Stimulated activated CD4-positive, alpha-beta T cell treated with anti-CD3 and anti-CD28 coated beads, Interleukin-12 subunit alpha, Interleukin-12 subunit beta, amount 100 ng/mL, for 48 hours (primary cell): ENCODE measurements around the gene POLDIP2.

Experiments used
- DNase-seq, 3 donors: peaks; one replicate each; pipeline ENCODE4 v3.0.0-alpha.2; 2020; ENCODE audit warnings: low read depth in 2 of 3, low spot score in 1 of 3

The POLDIP2 gene

DNA sequence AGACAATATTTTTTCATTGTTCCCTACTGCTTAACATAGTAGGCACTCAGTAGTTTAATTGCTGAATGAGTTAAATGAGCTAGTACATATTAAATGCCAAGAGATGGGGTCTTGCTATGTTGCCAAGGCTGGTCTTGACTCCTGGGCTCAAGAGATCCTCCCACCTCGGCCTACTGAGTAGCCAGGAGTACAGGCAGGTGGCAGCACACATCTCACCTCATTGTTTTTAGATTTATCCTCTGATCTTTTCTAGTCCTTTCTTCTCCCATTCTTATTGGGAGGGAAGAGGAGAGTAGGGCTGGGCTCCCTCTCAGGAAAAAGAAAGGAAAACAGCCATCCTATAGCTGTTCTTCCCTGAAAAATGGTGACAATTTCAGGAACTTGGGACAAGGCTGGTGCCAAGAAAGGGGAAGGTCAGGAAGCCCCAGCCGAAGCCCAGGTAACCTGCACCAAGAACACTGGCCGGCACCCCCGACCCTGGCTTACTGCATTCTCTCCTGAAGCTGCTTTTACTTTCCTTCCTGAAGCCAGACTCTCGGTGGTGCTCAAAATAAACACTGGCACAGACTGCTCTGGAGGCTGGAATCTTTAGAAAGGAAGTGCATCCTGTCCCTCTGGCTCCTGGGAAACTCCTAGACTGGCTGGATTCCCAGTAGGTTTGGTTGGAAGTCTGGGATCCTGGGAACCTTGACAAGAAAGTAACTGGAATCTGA, 19.1 kb downstream of the POLDIP2 start:
- DNase-seq: no peak

- peak in 1 of 3 donors; percentile 27 for DNase-seq
These were observed 21.1 kb downstream of the POLDIP2 start for GRCh38 chr17:28335959-28336871.

- DNase-seq: peak; percentile 92 to 97 (median 96)
These were observed 21.9 kb downstream of the POLDIP2 start, which contains the start of the genes IFT20 and TNFAIP1 for GRCh38 chr17:28335201-28335958. TSS of gene IFT20 (minus strand) at chr17:28335472. CDS start at chr17:28331985, 3,487 bp downstream. TSS of gene TNFAIP1 (plus strand) at chr17:28335761. CDS start at chr17:28339522, 3,761 bp downstream.

GRCh38 chr17:28334666-28335200, 22.6 kb downstream of the POLDIP2 start:
- no peak for DNase-seq

- DNase-seq: no peak
These were observed 23.2 kb downstream of the POLDIP2 start for GRCh38 chr17:28334171-28334570.

GRCh38 chr17:28333083-28333746, 24.1 kb downstream of the POLDIP2 start:
- DNase-seq: no peak

DNA sequence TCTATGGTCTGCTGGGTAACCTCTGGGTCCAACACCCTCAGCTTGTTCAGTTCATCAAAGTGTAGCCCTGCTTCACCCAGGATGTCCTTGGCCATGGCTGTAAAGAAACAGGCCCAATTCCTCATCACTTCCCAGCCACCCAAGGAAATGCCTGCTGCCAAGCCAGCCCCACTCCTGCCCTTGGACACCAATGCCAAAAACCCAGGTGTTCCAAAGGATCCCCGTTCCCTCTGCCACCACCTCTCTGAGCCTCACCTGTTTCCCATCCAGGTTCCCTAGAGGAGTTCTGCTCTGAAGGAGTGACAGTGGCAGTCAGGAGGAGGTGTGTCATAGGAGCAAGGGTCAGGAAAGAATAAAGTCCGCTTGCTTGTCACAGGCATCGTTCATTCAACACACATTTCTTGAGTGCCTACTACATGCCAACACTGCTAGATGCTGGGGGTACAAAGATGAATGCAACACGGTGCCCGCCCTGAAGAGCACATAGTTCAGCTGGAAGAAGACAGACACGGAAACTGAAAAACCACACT, 25.4 kb downstream of the POLDIP2 start:
- no peak for DNase-seq

- no peak for DNase-seq
These were observed 26.7 kb downstream of the POLDIP2 start for GRCh38 chr17:28330671-28331070.

DNA sequence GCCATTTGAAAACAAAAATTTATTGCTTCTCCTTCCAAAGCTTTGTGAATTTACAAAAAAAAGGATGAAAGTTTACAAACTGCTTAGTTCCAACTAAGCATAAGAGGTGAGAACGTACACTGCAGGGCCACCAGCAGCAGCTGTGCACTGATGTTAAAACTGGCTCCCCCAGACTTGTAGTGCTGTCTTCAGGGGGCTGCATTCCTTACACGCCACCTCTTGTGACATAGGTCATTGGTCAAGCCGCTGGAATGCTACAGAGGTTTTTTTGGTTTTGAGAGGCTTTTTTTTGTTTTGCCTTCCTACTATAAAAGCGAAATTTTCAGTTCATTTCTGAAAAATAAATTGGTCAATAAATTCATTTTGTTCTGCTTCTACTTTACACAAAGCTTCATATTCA, 29.0 kb downstream of the POLDIP2 start:
- no peak for DNase-seq

- DNase-seq: no peak
These were observed 29.6 kb downstream of the POLDIP2 start for GRCh38 chr17:28327709-28328108.

DNA sequence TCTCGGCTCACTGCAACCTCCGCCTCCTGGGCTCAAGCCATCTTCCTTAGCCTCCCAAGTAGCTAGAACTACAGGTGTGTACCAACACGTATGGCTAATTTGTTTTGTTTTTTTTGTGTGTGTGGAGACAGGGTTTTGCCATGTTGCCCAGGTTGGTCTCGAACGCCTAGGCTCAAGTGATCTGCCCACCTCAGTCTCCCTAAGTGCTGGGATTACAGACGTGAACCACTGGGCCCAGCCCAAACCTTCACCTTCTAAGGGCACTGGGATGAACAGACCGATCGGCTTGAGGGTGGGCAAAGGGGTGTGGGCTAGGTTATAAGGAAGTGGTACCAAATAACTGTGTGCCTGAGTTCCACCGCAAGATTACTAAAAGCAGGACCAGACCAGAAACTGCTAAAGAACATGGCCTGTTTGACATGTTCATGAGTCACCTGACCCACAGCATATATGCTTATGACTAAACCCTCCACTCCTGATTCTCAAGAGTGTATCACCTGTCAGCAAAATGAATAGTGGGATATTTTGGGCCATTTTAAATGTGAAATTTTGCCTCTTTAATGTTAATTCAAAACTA, 30.2 kb downstream of the POLDIP2 start:
- peak in 1 of 3 donors; percentile 27 for DNase-seq

DNA sequence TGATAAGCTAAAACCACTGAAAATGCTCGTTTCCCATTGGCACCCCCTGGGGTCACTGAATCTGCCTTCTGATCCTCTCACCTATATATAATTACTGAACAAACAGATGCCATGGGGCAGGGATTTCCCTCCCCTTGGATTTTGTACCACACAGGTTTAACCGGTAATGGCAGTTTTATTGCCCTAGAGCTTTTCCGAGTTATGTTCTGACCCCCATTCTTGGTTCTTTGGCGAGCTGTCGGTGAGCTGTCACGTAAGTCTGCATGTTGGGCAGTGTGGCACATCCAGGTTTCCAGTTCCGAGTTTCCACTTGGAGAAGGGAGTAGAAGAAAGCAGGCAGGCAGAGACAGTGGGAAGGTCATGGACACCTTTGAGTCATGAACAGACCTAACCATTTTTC, 31.2 kb downstream of the POLDIP2 start:
- no peak for DNase-seq

GRCh38 chr17:28325211-28325610, 32.1 kb downstream of the POLDIP2 start:
- no peak for DNase-seq

GRCh38 chr17:28324781-28325180, 32.5 kb downstream of the POLDIP2 start:
- no peak for DNase-seq

DNA sequence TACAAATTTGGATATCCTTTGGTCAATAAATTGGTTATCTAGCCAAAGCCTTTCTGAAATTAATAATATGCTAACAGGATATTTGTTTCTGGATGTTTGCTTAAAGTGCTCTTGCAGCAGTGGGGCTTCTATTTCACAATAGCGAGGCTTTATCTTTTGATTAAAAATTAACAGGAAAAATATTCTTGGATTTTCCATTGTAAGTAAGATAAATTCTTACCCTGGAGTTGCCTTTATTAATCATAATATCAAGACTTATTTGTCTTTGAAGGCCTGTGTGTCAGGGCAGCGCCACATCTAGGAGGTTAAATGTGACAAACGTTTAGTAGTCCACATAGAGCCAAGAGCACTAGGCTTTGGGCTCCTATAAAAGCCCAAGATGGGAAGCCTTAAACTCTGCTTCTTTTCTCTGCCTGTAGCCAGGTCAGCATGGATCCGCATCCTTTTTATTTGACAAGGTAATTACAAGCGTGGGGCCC, 33.0 kb downstream of the POLDIP2 start:
- no peak for DNase-seq

DNA sequence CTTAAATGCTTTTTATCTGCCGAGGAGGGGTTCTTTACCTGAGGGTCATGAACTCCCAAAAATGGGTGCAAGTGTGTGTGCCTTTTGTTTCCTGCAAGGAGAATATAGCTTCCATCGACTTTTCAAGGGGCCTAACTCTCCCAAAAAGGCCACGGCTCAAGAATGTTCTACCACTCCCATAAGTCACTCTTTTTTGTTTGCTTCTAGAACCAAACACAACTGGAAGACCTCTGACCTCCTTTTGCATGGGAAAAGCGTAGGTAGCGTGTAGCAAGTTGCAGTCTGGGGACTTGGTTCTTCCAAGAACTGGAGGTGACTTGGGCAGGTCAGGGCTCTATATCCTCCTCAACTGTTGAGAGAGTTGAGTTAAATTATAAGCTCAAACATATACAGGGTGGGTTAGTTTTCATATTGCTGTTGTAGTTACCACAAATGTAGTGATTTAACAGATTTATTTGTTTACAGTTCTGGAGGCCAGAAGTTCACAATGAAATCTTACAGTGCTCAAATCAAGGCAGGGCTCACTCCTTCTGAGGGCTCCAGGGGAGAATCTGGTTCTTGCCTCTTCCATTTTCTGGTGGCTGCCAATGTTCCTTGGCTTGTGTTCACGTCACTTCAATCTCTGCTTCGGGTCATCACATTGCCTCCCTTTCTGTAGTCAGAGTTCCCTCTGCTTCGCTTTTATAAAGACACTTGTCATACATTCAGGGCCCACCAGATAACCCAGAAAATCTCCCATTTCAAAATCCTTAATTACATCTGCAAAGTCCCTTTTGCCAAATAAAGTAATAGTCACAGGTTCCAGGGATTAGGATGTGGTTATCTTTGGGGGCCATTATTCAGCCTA, 36.9 kb downstream of the POLDIP2 start:
- no peak for DNase-seq

DNA sequence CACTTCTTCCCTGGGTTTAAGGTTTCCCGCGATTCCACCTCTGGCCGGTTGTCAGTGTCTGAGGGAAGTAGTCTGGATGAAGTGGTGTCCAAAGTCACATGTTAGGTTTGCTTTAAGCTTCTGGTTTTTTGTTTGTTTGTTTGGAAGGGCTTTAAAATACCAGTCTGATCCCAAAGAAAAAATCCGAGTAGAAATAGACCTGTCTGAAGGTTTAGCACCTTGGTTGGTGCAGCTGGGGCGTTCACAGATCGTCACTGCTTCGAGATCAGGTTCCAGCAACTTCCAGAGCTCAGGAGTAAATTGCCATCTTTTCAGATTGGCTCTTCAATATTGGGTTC, 37.8 kb downstream of the POLDIP2 start:
- DNase-seq: no peak

- DNase-seq: peak; percentile 88 to 95 (median 93)
These were observed 38.3 kb downstream of the POLDIP2 start, which contains the start of gene TMEM97 for GRCh38 chr17:28318759-28319597. TSS of gene TMEM97 (plus strand) at chr17:28319200. CDS start at chr17:28319240, 40 bp downstream.
